HG02763 (cell line): ENCODE data around the gene ERI3.

Source experiments
- ATAC-seq: cut with Tn5 transposase; IDR thresholded peaks from one replicate; pipeline ENCODE4 v1.9.1; 2021; ENCODE audit warnings: mild to moderate bottlenecking, moderate library complexity; ENCODE audit not compliant: unreplicated experiment

The ERI3 gene

GRCh38 chr1:44289530-44289929 lies 65.5 kb downstream of the ERI3 start:
- ATAC-seq, result no peak

GRCh38 chr1:44288883-44289282 lies 66.2 kb downstream of the ERI3 start:
- ATAC-seq, result no peak

GRCh38 chr1:44284184-44284583 lies 70.9 kb downstream of the ERI3 start:
- no peak for ATAC-seq

GRCh38 chr1:44283524-44284173 lies 71.4 kb downstream of the ERI3 start:
- no peak for ATAC-seq

- no peak for ATAC-seq
Measured at GRCh38 chr1:44282704-44283426, 72.2 kb downstream of the ERI3 start.

- ATAC-seq, result no peak
Measured at GRCh38 chr1:44281962-44282703, 72.9 kb downstream of the ERI3 start.

- ATAC-seq, result no peak
Measured at GRCh38 chr1:44276901-44277300, 78.2 kb downstream of the ERI3 start.

- no peak for ATAC-seq
Measured at GRCh38 chr1:44275991-44276405, 79.1 kb downstream of the ERI3 start.

GRCh38 chr1:44275296-44275962 lies 79.6 kb downstream of the ERI3 start:
- ATAC-seq, result no peak

GRCh38 chr1:44273560-44274350 lies 81.3 kb downstream of the ERI3 start:
- no peak for ATAC-seq

- no peak for ATAC-seq
Measured at GRCh38 chr1:44272992-44273391, 82.1 kb downstream of the ERI3 start.

- ATAC-seq, result no peak
Measured at GRCh38 chr1:44271646-44272045, 83.4 kb downstream of the ERI3 start.

GRCh38 chr1:44270686-44271628 lies 84.1 kb downstream of the ERI3 start:
- no peak for ATAC-seq

GRCh38 chr1:44268054-44268453 lies 87.0 kb downstream of the ERI3 start:
- ATAC-seq, result no peak

- ATAC-seq, result no peak
Measured at GRCh38 chr1:44267438-44267837, 87.6 kb downstream of the ERI3 start.

- no peak for ATAC-seq
Measured at GRCh38 chr1:44266400-44267344, 88.4 kb downstream of the ERI3 start.

GRCh38 chr1:44265656-44266358 lies 89.2 kb downstream of the ERI3 start:
- no peak for ATAC-seq

GRCh38 chr1:44264451-44264771 lies 90.6 kb downstream of the ERI3 start:
- ATAC-seq, result no peak
